SK-N-MC (cell line): ENCODE results near the gene TIMM50.

Source experiments
- EZH2 ChIP-seq: fragments of 200-600 bp; sonication (generic); IDR thresholded peaks from one replicate; pipeline ENCODE4 v1.6.1; 2017; ENCODE audit warnings: antibody characterized with exemption
- POLR2AphosphoS5 ChIP-seq: IDR thresholded peaks from 2 replicates; pipeline ENCODE4 v1.6.1; 2012; ENCODE audit warnings: mild to moderate bottlenecking, low read depth, low read length, borderline replicate concordance

DNA sequence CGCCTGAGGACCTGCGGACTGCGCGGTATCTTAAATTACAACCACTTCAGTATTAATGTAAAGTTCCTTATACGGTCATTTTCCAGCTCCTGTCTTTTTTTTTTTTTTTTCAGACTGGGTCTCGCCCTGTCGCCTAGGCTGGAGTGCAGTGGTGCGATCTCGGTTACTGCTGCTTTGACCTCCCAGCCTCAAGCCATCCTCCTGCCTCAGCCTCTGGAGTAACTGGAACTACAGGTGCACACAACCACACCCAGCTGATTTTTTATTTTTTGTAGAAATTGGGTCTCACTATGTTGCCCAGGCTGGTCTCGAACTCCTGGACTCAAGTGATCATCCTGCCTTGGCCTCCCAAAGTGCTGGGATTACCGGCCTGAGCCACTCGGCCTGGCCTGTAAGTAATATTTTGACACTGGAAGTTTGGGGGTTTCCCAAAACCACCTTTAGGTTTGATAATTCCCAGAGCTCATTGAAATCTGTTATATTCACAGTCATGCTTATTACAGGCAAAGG lies 52.4 kb downstream of the TIMM50 start:
- TF ChIP-seq EZH2 (no peak), POLR2AphosphoS5 (no peak)
